Uterus (tissue), 4 donors: Measurements from ENCODE around the gene CD99. TPM values are rescaled to one million over a fixed set of nuclear protein-coding genes. Genes with fewer than 3 reads are reported as not detected.

Source experiments
- DNase-seq, 2 donors: peaks; one replicate each; pipeline ENCODE4 v3.0.0-alpha.2; 2019 to 2020
- H3K27ac ChIP-seq, 2 donors: fragments of 200-600 bp; sonication (generic); 1 replicate in 1 of 2; 2 replicates in 1 of 2; pipeline ENCODE4 v1.5.1; 2016 to 2018
- H3K27me3 ChIP-seq, 2 donors: fragments of 200-600 bp; sonication (generic); one replicate each; pipeline ENCODE4 v1.5.1; 2018 to 2019; ENCODE audit warnings: control low read depth in 1 of 2
- H3K36me3 ChIP-seq, 2 donors: fragments of 200-600 bp; sonication (generic); one replicate each; pipeline ENCODE4 v1.5.1; 2019; ENCODE audit warnings: control low read depth in 1 of 2
- H3K4me1 ChIP-seq, 2 donors: fragments of 200-600 bp; sonication (generic); one replicate each; pipeline ENCODE4 v1.5.1; 2018 to 2019; ENCODE audit warnings: control low read depth in 1 of 2
- H3K4me3 ChIP-seq, 2 donors: fragments of 200-600 bp; sonication (generic); 1 replicate in 1 of 2; 2 replicates in 1 of 2; pipeline ENCODE4 v1.5.1; 2018 to 2019; ENCODE audit warnings: mild to moderate bottlenecking in 1 of 2
- H3K9me3 ChIP-seq, 2 donors: fragments of 200-600 bp; sonication (generic); one replicate each; pipeline ENCODE4 v1.5.1; 2019; ENCODE audit warnings: control low read depth in 1 of 2
- CTCF ChIP-seq, 4 experiments: fragments of 200-600 bp in 2 of 4; fragments of 450-650 bp in 2 of 4; sonication (generic) in 2 of 4; IDR thresholded peaks; one replicate each; pipeline ENCODE4 v1.5.1; 2016 to 2019; ENCODE audit warnings: antibody characterized with exemption in 4 of 4, mild to moderate bottlenecking in 2 of 4, moderate library complexity in 1 of 4
- POLR2A ChIP-seq, 2 donors: fragments of 450-650 bp; IDR thresholded peaks; one replicate each; pipeline ENCODE4 v1.6.1; 2016; ENCODE audit warnings: antibody characterized with exemption in 2 of 2, mild to moderate bottlenecking in 1 of 2, moderate library complexity in 1 of 2
- intact Hi-C: fragments of 100-400 bp; cut with DNase I; formaldehyde crosslinking; loops from one replicate; pipeline ENCODE4 v1.15.1; 2023; ENCODE audit warnings: low total_unique reads
- total RNA-seq, 4 donors: library from RNA; depleted of rRNA in 3 of 4; stranded (reverse); fragments of >200 nt in 3 of 4; gene quantifications; one replicate each; pipeline versions ENCODE4 v1.1.0 to v1.2.4, GENCODE V29; 2014 to 2023
- donor health status: DM: yes; HTN: yes; CAD: no.

Gene CD99
- total RNA-seq, 4 donors from 2014 or later, result 81.9 to 329 (median 202) TPM

- H3K36me3 ChIP-seq, result no peaks in the 10 kb centered on the region
- H3K9me3 ChIP-seq, result no peaks in the 10 kb centered on the region
- peaks cover 0 to 25% of the 10 kb centered on the region in 2 donors for H3K4me1 ChIP-seq
- H3K27ac ChIP-seq, result no peak overlapping the region
- H3K4me3 ChIP-seq, result no peak overlapping the region
- no peak for TF ChIP-seq CTCF (IDR thresholded peaks at IDR 0.05)
- no peaks in the 10 kb centered on the region for H3K27me3 ChIP-seq
- no peak for DNase-seq
- intact Hi-C loops, result no loop called here
Observed at GRCh38 chrX:2705046-2705832, 14.1 kb downstream of the CD99 start.

GRCh38 chrX:2707334-2707760 is 16.3 kb downstream of the CD99 start:
- peaks cover 0 to 21% of the 10 kb centered on the region in 2 donors for H3K4me1 ChIP-seq
- no peaks in the 10 kb centered on the region for H3K9me3 ChIP-seq
- no peaks in the 10 kb centered on the region for H3K36me3 ChIP-seq
- intact Hi-C loops, result no loop called here
- H3K27ac ChIP-seq, result no peak overlapping the region
- no peak for DNase-seq
- H3K27me3 ChIP-seq, result no peaks in the 10 kb centered on the region
- TF ChIP-seq POLR2A (IDR thresholded peaks at IDR 0.05) (no peak), CTCF (IDR thresholded peaks at IDR 0.05) (no peak)
- no peak overlapping the region for H3K4me3 ChIP-seq

- no peak for TF ChIP-seq CTCF (IDR thresholded peaks at IDR 0.05)
- no peak for TF ChIP-seq POLR2A (IDR thresholded peaks at IDR 0.05)
- Histone ChIP-seq H3K27me3 (no peaks in the 10 kb centered on the region), H3K27ac (no peak overlapping the region), H3K4me1 (peaks cover 0 to 21% of the 10 kb centered on the region in 2 donors), H3K36me3 (no peaks in the 10 kb centered on the region), H3K4me3 (no peak overlapping the region), H3K9me3 (no peaks in the 10 kb centered on the region)
- intact Hi-C loops, result no loop called here
- no peak for DNase-seq
Observed at GRCh38 chrX:2708021-2708420, 16.9 kb downstream of the CD99 start.

- H3K9me3 ChIP-seq, result no peaks in the 10 kb centered on the region
- H3K27ac ChIP-seq, result no peak overlapping the region
- DNase-seq, result no peak
- H3K4me1 ChIP-seq, result peaks cover 0 to 21% of the 10 kb centered on the region in 2 donors
- no peak for TF ChIP-seq CTCF (IDR thresholded peaks at IDR 0.05)
- TF ChIP-seq POLR2A (IDR thresholded peaks at IDR 0.05), result no peak
- H3K4me3 ChIP-seq, result no peak overlapping the region
- intact Hi-C loops, result no loop called here
- H3K36me3 ChIP-seq, result no peaks in the 10 kb centered on the region
- no peaks in the 10 kb centered on the region for H3K27me3 ChIP-seq
Observed at GRCh38 chrX:2708592-2709188, 17.6 kb downstream of the CD99 start.

- no peak overlapping the region for H3K4me3 ChIP-seq
- no peak for TF ChIP-seq CTCF (IDR thresholded peaks at IDR 0.05)
- TF ChIP-seq POLR2A (IDR thresholded peaks at IDR 0.05), result no peak
- H3K27ac ChIP-seq, result peak overlapping the region in 1 of 2 donors; percentile 75
- no peaks in the 10 kb centered on the region for H3K36me3 ChIP-seq
- intact Hi-C loops, result no loop called here
- H3K27me3 ChIP-seq, result no peaks in the 10 kb centered on the region
- H3K4me1 ChIP-seq, result peaks cover 0 to 17% of the 10 kb centered on the region in 2 donors
- no peak for DNase-seq
- H3K9me3 ChIP-seq, result no peaks in the 10 kb centered on the region
Observed at GRCh38 chrX:2709556-2709955, 18.5 kb downstream of the CD99 start.
